HCT116 (cell line): ENCODE results near the gene CD109.
"Not testable (repeated sequence)": the region's sequence is repeated elsewhere in the genome, so short reads cannot be mapped to it uniquely, and the experiment has no call there.

Source experiments
- CEBPB ChIP-seq: IDR thresholded peaks from 2 replicates; pipeline ENCODE4 v1.6.1; 2012; ENCODE audit warnings: low read depth
- CTCF ChIP-seq, 3 experiments: fragments of 200-600 bp in 1 of 3; sonication (generic) in 1 of 3; IDR thresholded peaks in 2 of 3; conservative IDR thresholded peaks in 1 of 3; 2 replicates each; pipeline ENCODE4 v1.5.1; 2012 to 2017; ENCODE audit warnings: low read depth in 2 of 3, low read length in 2 of 3, antibody characterized with exemption in 1 of 3, borderline replicate concordance in 1 of 3, control low read depth in 1 of 3, mild to moderate bottlenecking in 1 of 3, mixed read lengths in 1 of 3, mixed run types in 1 of 3, moderate library complexity in 1 of 3; ENCODE audit not compliant: insufficient read depth in 1 of 3
- EZH2 ChIP-seq: fragments of 200-600 bp; sonication (generic); IDR thresholded peaks from 2 replicates; pipeline ENCODE4 v1.6.1; 2017; ENCODE audit warnings: antibody characterized with exemption, mixed run types
- FOSL1 ChIP-seq: IDR thresholded peaks from 2 replicates; pipeline ENCODE4 v1.6.1; 2012; ENCODE audit warnings: low read depth
- POLR2A ChIP-seq: IDR thresholded peaks from 2 replicates; pipeline ENCODE4 v1.7.0; 2011; ENCODE audit warnings: borderline replicate concordance; ENCODE audit not compliant: insufficient read depth, insufficient read length; ENCODE audit errors: extremely low read depth
- POLR2AphosphoS5 ChIP-seq: IDR thresholded peaks from 2 replicates; pipeline ENCODE4 v1.6.1; 2011; ENCODE audit warnings: mild to moderate bottlenecking, low read depth, low read length, moderate library complexity
- RAD21 ChIP-seq: IDR thresholded peaks from 2 replicates; pipeline ENCODE4 v1.6.1; 2012; ENCODE audit warnings: low read depth, mild to moderate bottlenecking
- REST ChIP-seq: IDR thresholded peaks from 2 replicates; pipeline ENCODE4 v1.6.1; 2012; ENCODE audit warnings: low read depth
- YY1 ChIP-seq: IDR thresholded peaks from 2 replicates; pipeline ENCODE4 v1.6.1; 2011; ENCODE audit warnings: low read length, low read depth, moderate library complexity, mild to moderate bottlenecking; ENCODE audit not compliant: insufficient replicate concordance; ENCODE audit errors: extremely low read depth
- ZFX ChIP-seq: fragments of 450-650 bp; IDR thresholded peaks from 2 replicates; pipeline ENCODE4 v1.6.1; 2017

GRCh38 chr6:73851048-73851447 lies 155.0 kb downstream of the CD109 start:
- not testable (repeated sequence) for TF ChIP-seq POLR2A; ZFX; FOSL1; CTCF (IDR thresholded peaks at IDR 0.05 in 2 of 3, conservative IDR thresholded peaks at IDR 0.05 in 1 of 3; ENCODE audit: borderline replicate concordance in 1 of 3, insufficient read depth in 1 of 3, low read depth in 2 of 3, low read length in 2 of 3); CEBPB; YY1; EZH2; REST; POLR2AphosphoS5; RAD21
